Coronary artery (tissue), 2 donors: ENCODE results near the gene NAPA.
"Not testable (repeated sequence)": the region's sequence is repeated elsewhere in the genome, so short reads cannot be mapped to it uniquely, and the experiment has no call there.

ENCODE experiments used
- DNase-seq: peaks from one replicate; pipeline ENCODE4 v3.0.0-alpha.2; 2017; ENCODE audit warnings: low spot score
- H3K27ac ChIP-seq, 2 donors: fragments of 200-600 bp; sonication (generic); one replicate each; pipeline ENCODE4 v1.5.1; 2016 to 2019
- H3K4me3 ChIP-seq: fragments of 200-600 bp; sonication (generic); 2 replicates; pipeline ENCODE4 v1.5.1; 2016; ENCODE audit warnings: mild to moderate bottlenecking, moderate library complexity
- TF ChIP-seq, protein P1 (sequence below): fragments of 200-600 bp; sonication (generic); IDR thresholded peaks from one replicate; pipeline ENCODE4 v1.5.1; 2019; ENCODE audit warnings: antibody characterized with exemption

NAPA gene

GRCh38 chr19:47486900-47487299, 28.0 kb downstream of the NAPA start:
- DNase-seq: no peak
- TF ChIP-seq, protein P1, sequence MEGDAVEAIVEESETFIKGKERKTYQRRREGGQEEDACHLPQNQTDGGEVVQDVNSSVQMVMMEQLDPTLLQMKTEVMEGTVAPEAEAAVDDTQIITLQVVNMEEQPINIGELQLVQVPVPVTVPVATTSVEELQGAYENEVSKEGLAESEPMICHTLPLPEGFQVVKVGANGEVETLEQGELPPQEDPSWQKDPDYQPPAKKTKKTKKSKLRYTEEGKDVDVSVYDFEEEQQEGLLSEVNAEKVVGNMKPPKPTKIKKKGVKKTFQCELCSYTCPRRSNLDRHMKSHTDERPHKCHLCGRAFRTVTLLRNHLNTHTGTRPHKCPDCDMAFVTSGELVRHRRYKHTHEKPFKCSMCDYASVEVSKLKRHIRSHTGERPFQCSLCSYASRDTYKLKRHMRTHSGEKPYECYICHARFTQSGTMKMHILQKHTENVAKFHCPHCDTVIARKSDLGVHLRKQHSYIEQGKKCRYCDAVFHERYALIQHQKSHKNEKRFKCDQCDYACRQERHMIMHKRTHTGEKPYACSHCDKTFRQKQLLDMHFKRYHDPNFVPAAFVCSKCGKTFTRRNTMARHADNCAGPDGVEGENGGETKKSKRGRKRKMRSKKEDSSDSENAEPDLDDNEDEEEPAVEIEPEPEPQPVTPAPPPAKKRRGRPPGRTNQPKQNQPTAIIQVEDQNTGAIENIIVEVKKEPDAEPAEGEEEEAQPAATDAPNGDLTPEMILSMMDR: no peak
- no peak overlapping the region for H3K27ac ChIP-seq
- H3K4me3 ChIP-seq: no peak overlapping the region

GRCh38 chr19:47486220-47486619, 28.6 kb downstream of the NAPA start:
- not testable (repeated sequence) for H3K27ac ChIP-seq, H3K4me3 ChIP-seq

GRCh38 chr19:47485210-47485609, 29.7 kb downstream of the NAPA start:
- TF ChIP-seq, protein P1: no peak
- H3K27ac ChIP-seq: no peak overlapping the region
- DNase-seq: no peak
- H3K4me3 ChIP-seq: no peak overlapping the region

More at GRCh38 chr19:47486220-47486619, 28.6 kb downstream of the NAPA start:
- DNase-seq: not testable (repeated sequence)

- peak; percentile 93 for DNase-seq
- peak within 1 kb of the TSS; percentile 87 for H3K4me3 ChIP-seq
- TF ChIP-seq, protein P1: peak; percentile 36
- H3K27ac ChIP-seq: peak within 1 kb of the TSS; percentile 76 to 94
Measured at GRCh38 chr19:47483800-47484690, 30.8 kb downstream of the NAPA start, which contains the start of gene KPTN. KPTN (minus strand) TSS chr19:47484219; CDS start chr19:47484160, 59 bp downstream.

DNA sequence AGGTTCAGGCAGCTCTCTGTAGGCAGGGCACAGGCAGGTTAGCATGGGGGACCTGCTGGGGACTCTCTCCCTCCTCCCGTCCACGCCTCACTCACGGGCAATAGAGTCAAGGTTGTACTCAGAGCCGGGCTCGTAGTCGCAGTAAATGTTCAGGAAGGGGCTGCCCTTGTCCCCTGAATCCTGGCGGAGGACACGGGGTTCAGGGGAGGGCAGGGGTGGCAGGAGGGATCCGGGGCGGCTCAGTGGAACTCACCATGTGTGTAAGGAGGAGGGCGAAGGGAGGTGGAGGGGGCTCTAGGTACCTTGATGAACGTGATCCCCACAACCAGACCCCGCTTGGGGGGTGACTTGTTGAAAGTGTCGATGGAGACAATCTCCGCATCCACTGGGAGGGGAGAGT, 31.7 kb downstream of the NAPA start:
- TF ChIP-seq, protein P1: no peak
- no peak overlapping the region for H3K27ac ChIP-seq
- peak overlapping the region; percentile 87 for H3K4me3 ChIP-seq

GRCh38 chr19:47481460-47482052, 33.3 kb downstream of the NAPA start:
- no peak overlapping the region for H3K27ac ChIP-seq
- TF ChIP-seq, protein P1: no peak
- no peak for DNase-seq
- no peak overlapping the region for H3K4me3 ChIP-seq

More for the DNA sequence above, 31.7 kb downstream of the NAPA start:
- peak; percentile 75 for DNase-seq

DNA sequence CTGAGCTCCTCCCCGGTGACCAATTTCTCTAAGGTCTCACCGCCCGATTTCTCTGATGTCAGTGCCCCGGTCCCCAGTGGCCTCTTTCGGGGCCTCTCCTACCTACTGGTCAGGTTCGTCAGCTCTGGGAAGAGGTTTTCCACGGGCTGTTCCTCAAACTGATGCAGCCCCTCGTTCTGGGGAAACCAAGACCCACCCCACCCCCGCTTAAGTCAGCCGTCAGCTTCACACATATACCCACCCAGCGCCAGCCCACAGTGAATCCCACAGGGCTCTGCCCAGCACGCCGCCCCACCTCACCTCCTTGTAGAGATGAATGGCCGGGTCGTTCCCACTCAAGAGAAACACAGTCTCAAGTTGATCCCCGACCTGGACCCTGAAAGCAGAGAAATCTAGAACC, 34.2 kb downstream of the NAPA start:
- no peak overlapping the region for H3K4me3 ChIP-seq
- TF ChIP-seq, protein P1: no peak
- DNase-seq: no peak

More for the DNA sequence above, 34.2 kb downstream of the NAPA start:
- no peak overlapping the region for H3K27ac ChIP-seq
